ENCODE results near the gene LDHAL6B.

GRCh38 chr15:59173194-59173593, 33.4 kb upstream of the LDHAL6B start:
- no peak for TF ChIP-seq CTCF (IDR thresholded peaks at IDR 0.05)
- TF ChIP-seq POLR2A (IDR thresholded peaks at IDR 0.05), result no peak
